Pancreas (tissue), 10 donors: Measurements from ENCODE around the gene COX4I1. TPM values are rescaled to one million over a fixed set of nuclear protein-coding genes. Genes with fewer than 3 reads are reported as not detected.

Source experiments
- ATAC-seq, 4 donors: fragments of 200-7000 bp; cut with Tn5 transposase; one replicate each; pipeline versions ENCODE4 v1.8.0 to v1.9.1; 2020; ENCODE audit warnings: mild to moderate bottlenecking in 4 of 4, moderate library complexity in 4 of 4
- DNase-seq, 6 donors: peaks; one replicate each; pipeline ENCODE4 v3.0.0-alpha.2; 2020
- FAIRE-seq: peaks from 2 replicates; lab custom pipeline; 2012; peaks lifted over from hg19 to GRCh38; lab: Jason Lieb, UNC
- H3K27ac ChIP-seq, 4 donors: fragments of 200-600 bp; sonication (generic); 1 replicate in 3 of 4; 2 replicates in 1 of 4; pipeline versions ENCODE4 v1.5.0 to v1.8.0; 2020
- H3K27me3 ChIP-seq, 4 donors: fragments of 200-600 bp; one replicate each; pipeline ENCODE4 v1.8.0; 2021
- H3K36me3 ChIP-seq, 3 donors: fragments of 200-600 bp; sonication (generic) in 1 of 3; one replicate each; pipeline versions ENCODE4 v1.5.0 to v1.8.0; 2020 to 2021
- H3K4me1 ChIP-seq, 3 donors: fragments of 200-600 bp; one replicate each; pipeline ENCODE4 v1.8.0; 2021
- H3K4me3 ChIP-seq, 4 donors: fragments of 200-600 bp; sonication (generic) in 2 of 4; one replicate each; pipeline versions ENCODE4 v1.5.0 to v1.8.0; 2020 to 2021
- H3K9me3 ChIP-seq, 4 donors: fragments of 200-600 bp; one replicate each; pipeline ENCODE4 v1.8.0; 2021
- WGBS, 2 donors: extraction: QIAGEN DNeasy Blood & Tissue Kit; methylation state at CpG; one replicate each; pipeline ENCODE4 v1.1.7; 2013; 5-methylcytosine and 5-hydroxymethylcytosine counted together
- intact Hi-C, 3 donors: fragments of 100-400 bp; cut with DNase I; formaldehyde crosslinking; loops; one replicate each; pipeline versions ENCODE4 v1.11.1 to v1.14.2; 2022
- polyA plus RNA-seq, 2 donors: library from polyadenylated mRNA; stranded (reverse); fragments of 200-250 nt; gene quantifications; one replicate each; pipeline ENCODE4 v1.2.3, GENCODE V29; 2013
- total RNA-seq, 6 donors: library from RNA; stranded (reverse); fragmentation: NEBNext Ultra II Directional in 4 of 6; extraction: Animal tissue kit (Norgen Biotek cat#: 25700) in 4 of 6; gene quantifications; one replicate each; pipeline versions ENCODE4 v1.2.1 to v1.2.4, GENCODE V29; 2021 to 2023
- TF ChIP-seq, protein P1 (sequence below), 4 donors: fragments of 200-600 bp; sonication (generic) in 3 of 4; IDR thresholded peaks; one replicate each; pipeline versions ENCODE4 v1.5.0 to v1.8.0; 2021; ENCODE audit warnings: antibody characterized with exemption in 4 of 4
- donor health status: healthy with polysubstance abuse.
- donor health status: DM: no; HTN: no; CAD: no; lungs with moderate emphysema.
- donor health status: DM: no; HTN: no; CAD: no.
- donor health status: control.
- donor health status: control.
- donor health status: Bipolar disorder and iron deficiency.
- donor health status: DM: yes; HTN: yes; CAD: no.
- donor health status: DM: no; HTN: no; CAD: no.
- donor health status: DM: no; HTN: no; CAD: no.
- donor health status: DM: yes; HTN: yes; CAD: no.

Gene COX4I1
- total and polyA plus RNA-seq, 8 donors: 198 to 510 (median 260) TPM

- H3K36me3 ChIP-seq: peaks cover 0 to 4% (median 0%) of the 10 kb centered on the region in 3 donors
- H3K27me3 ChIP-seq: no peaks in the 10 kb centered on the region
- FAIRE-seq (no peak), DNase-seq (peak in 1 of 6 donors; percentile 28), ATAC-seq (no peak)
- H3K9me3 ChIP-seq: no peaks in the 10 kb centered on the region
- TF ChIP-seq, protein P1, sequence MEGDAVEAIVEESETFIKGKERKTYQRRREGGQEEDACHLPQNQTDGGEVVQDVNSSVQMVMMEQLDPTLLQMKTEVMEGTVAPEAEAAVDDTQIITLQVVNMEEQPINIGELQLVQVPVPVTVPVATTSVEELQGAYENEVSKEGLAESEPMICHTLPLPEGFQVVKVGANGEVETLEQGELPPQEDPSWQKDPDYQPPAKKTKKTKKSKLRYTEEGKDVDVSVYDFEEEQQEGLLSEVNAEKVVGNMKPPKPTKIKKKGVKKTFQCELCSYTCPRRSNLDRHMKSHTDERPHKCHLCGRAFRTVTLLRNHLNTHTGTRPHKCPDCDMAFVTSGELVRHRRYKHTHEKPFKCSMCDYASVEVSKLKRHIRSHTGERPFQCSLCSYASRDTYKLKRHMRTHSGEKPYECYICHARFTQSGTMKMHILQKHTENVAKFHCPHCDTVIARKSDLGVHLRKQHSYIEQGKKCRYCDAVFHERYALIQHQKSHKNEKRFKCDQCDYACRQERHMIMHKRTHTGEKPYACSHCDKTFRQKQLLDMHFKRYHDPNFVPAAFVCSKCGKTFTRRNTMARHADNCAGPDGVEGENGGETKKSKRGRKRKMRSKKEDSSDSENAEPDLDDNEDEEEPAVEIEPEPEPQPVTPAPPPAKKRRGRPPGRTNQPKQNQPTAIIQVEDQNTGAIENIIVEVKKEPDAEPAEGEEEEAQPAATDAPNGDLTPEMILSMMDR (IDR thresholded peaks at IDR 0.05): no peak
- 74 to 83% methylated on average over 8 of the region's 8 CpGs for WGBS, 2 donors
- intact Hi-C loops: no loop called here
- H3K4me3 ChIP-seq: no peak overlapping the region
- H3K4me1 ChIP-seq: peaks cover 0 to 9% (median 8%) of the 10 kb centered on the region in 3 donors
- no peak overlapping the region for H3K27ac ChIP-seq
Measured at GRCh38 chr16:85794696-85795095, 4.8 kb upstream of the COX4I1 start.

- FAIRE-seq (no peak), DNase-seq (peak in 1 of 6 donors; percentile 26), ATAC-seq (no peak)
- no peak overlapping the region for H3K27ac ChIP-seq
- WGBS, 2 donors: 87 to 91% methylated on average over 6 of the region's 6 CpGs
- no peak overlapping the region for H3K4me3 ChIP-seq
- no peaks in the 10 kb centered on the region for H3K9me3 ChIP-seq
- TF ChIP-seq, protein P1 (IDR thresholded peaks at IDR 0.05): no peak
- peaks cover 0 to 4% (median 0%) of the 10 kb centered on the region in 3 donors for H3K36me3 ChIP-seq
- H3K27me3 ChIP-seq: no peaks in the 10 kb centered on the region
- intact Hi-C loops: no loop called here
- peaks cover 8 to 17% (median 17%) of the 10 kb centered on the region in 3 donors for H3K4me1 ChIP-seq
Measured at GRCh38 chr16:85796152-85796551, 3.3 kb upstream of the COX4I1 start.

DNA sequence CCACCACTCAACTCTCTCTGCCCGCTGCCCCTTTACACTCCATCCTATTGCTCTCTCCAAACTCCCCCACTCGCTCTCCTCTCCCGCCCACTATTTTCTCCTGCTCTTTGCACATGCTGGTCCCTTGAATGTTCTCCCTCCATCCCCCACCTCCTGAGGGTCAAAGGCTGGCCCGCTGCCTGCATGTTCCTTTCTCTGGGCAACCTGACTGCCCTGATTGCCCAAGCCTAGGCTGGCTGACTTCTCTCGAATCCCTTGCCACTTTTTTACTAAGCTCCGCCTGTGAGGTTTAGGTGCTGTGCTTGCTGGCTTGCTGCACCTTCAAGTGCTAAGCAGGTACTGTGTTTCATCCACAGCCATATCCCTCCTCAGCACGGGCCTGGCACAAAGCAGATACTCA, 2.9 kb upstream of the COX4I1 start:
- no peak for ATAC-seq
- Histone ChIP-seq H3K36me3 (peaks cover 0 to 6% (median 0%) of the 10 kb centered on the region in 3 donors), H3K4me1 (peaks cover 8 to 21% (median 18%) of the 10 kb centered on the region in 3 donors), H3K9me3 (no peaks in the 10 kb centered on the region), H3K27me3 (no peaks in the 10 kb centered on the region), H3K27ac (no peak overlapping the region), H3K4me3 (no peak overlapping the region)
- 88 to 89% methylated on average over 7 of the region's 7 CpGs for WGBS, 2 donors
- no peak for FAIRE-seq
- intact Hi-C loops: no loop called here
- no peak for DNase-seq
- TF ChIP-seq, protein P1 (IDR thresholded peaks at IDR 0.05): no peak

DNA sequence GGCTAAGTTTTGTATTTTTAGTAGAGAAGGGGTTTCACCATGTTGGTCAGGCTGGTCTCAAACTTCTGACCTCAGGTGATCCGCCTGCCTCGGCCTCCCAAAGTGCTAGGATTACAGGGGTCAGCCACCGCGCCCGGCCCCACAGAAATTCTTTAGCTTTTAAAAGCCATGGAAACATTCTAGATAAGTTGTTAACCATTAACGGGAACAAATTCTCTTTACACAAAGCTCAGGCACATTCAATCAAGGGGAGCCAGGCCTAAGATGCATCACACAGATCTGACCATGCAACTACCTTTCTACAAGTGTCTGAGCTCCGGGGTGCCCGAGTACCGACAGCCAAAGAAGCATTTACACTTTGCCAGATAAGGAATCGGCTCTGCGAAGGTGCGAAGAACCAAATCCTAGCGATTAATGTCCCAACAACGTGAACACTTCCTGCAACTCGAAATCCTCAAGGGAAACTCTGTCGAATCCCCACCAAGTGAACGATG, 1.2 kb upstream of the COX4I1 start:
- no peak overlapping the region for H3K27ac ChIP-seq
- no peak for FAIRE-seq
- H3K36me3 ChIP-seq: peaks cover 0 to 22% (median 0%) of the 10 kb centered on the region in 3 donors

More for the DNA sequence above, 1.2 kb upstream of the COX4I1 start:
- Histone ChIP-seq H3K27me3 (no peaks in the 10 kb centered on the region), H3K4me3 (peak overlapping the region; percentile 79 to 99 (median 88)), H3K4me1 (peaks cover 8 to 21% (median 18%) of the 10 kb centered on the region in 3 donors), H3K9me3 (no peaks in the 10 kb centered on the region)
- DNase-seq (no peak), ATAC-seq (no peak)
- intact Hi-C loops: no loop called here
- TF ChIP-seq, protein P1 (IDR thresholded peaks at IDR 0.05): no peak
- WGBS, 2 donors: 4 to 7% methylated on average over 17 of the region's 17 CpGs
